ENCODE data around the gene INPP4B. TPM values are rescaled to one million over a fixed set of nuclear protein-coding genes. Genes with fewer than 3 reads are reported as not detected.
A peak's percentile ranks its signal among the peaks of the same experiment; 100 is the strongest.
"Not testable (repeated sequence)": the region's sequence is repeated elsewhere in the genome, so short reads cannot be mapped to it uniquely, and the experiment has no call there.

The INPP4B gene
- total RNA-seq, 1 experiment from 2014 or later: 3.4 TPM

GRCh38 chr4:142397364-142397991 lies 448.6 kb downstream of the INPP4B start:
- not testable (repeated sequence) for H3K9me3 ChIP-seq (replicated peaks); H3K4me3 ChIP-seq; H3K27me3 ChIP-seq (replicated peaks); H3K4me1 ChIP-seq (replicated peaks); H3K27ac ChIP-seq; DNase-seq (ENCODE audit: low read depth in 1 of 2, low spot score in 2 of 2); H3K36me3 ChIP-seq

GRCh38 chr4:142396279-142396678 lies 449.8 kb downstream of the INPP4B start:
- Histone ChIP-seq H3K27me3 (replicated peaks) (no peaks in the 10 kb centered on the region), H3K4me3 (no peak overlapping the region), H3K27ac (no peak overlapping the region), H3K4me1 (replicated peaks) (no peaks in the 10 kb centered on the region), H3K9me3 (replicated peaks) (no peaks in the 10 kb centered on the region), H3K36me3 (no peaks in the 10 kb centered on the region)
- DNase-seq (ENCODE audit: low read depth in 1 of 2, low spot score in 2 of 2): no peak

GRCh38 chr4:142393127-142393526 lies 453.0 kb downstream of the INPP4B start:
- H3K4me1 ChIP-seq (replicated peaks): no peaks in the 10 kb centered on the region
- DNase-seq (ENCODE audit: low read depth in 1 of 2, low spot score in 2 of 2): no peak
- H3K27ac ChIP-seq: no peak overlapping the region

GRCh38 chr4:142386856-142387255 lies 459.2 kb downstream of the INPP4B start:
- Histone ChIP-seq H3K9me3 (replicated peaks) (no peaks in the 10 kb centered on the region), H3K27me3 (replicated peaks) (no peaks in the 10 kb centered on the region), H3K4me1 (replicated peaks) (no peaks in the 10 kb centered on the region), H3K4me3 (no peak overlapping the region), H3K36me3 (no peaks in the 10 kb centered on the region), H3K27ac (no peak overlapping the region)
- DNase-seq (ENCODE audit: low read depth in 1 of 2, low spot score in 2 of 2): no peak

More at GRCh38 chr4:142393127-142393526, 453.0 kb downstream of the INPP4B start:
- no peaks in the 10 kb centered on the region for H3K9me3 ChIP-seq (replicated peaks)
- H3K36me3 ChIP-seq: no peaks in the 10 kb centered on the region
- H3K4me3 ChIP-seq: no peak overlapping the region
- H3K27me3 ChIP-seq (replicated peaks): no peaks in the 10 kb centered on the region

- Histone ChIP-seq H3K27ac (no peak overlapping the region), H3K27me3 (replicated peaks) (no peaks in the 10 kb centered on the region), H3K4me1 (replicated peaks) (no peaks in the 10 kb centered on the region), H3K36me3 (no peaks in the 10 kb centered on the region), H3K9me3 (replicated peaks) (no peaks in the 10 kb centered on the region), H3K4me3 (no peak overlapping the region)
- DNase-seq (ENCODE audit: low read depth in 1 of 2, low spot score in 2 of 2): no peak
Measured at GRCh38 chr4:142386449-142386848, 459.7 kb downstream of the INPP4B start.

- no peak for DNase-seq (ENCODE audit: low read depth in 1 of 2, low spot score in 2 of 2)
- Histone ChIP-seq H3K27ac (no peak overlapping the region), H3K4me3 (no peak overlapping the region), H3K27me3 (replicated peaks) (no peaks in the 10 kb centered on the region), H3K4me1 (replicated peaks) (peaks cover 16% of the 10 kb centered on the region), H3K36me3 (no peaks in the 10 kb centered on the region), H3K9me3 (replicated peaks) (no peaks in the 10 kb centered on the region)
Measured at GRCh38 chr4:142383800-142384470, 462.2 kb downstream of the INPP4B start.

GRCh38 chr4:142383354-142383753 lies 462.7 kb downstream of the INPP4B start:
- no peaks in the 10 kb centered on the region for H3K27me3 ChIP-seq (replicated peaks)
- H3K4me3 ChIP-seq: no peak overlapping the region
- H3K4me1 ChIP-seq (replicated peaks): peaks cover 22% of the 10 kb centered on the region
- no peak for DNase-seq (ENCODE audit: low read depth in 1 of 2, low spot score in 2 of 2)
- H3K27ac ChIP-seq: no peak overlapping the region
- no peaks in the 10 kb centered on the region for H3K9me3 ChIP-seq (replicated peaks)
- H3K36me3 ChIP-seq: no peaks in the 10 kb centered on the region

- Histone ChIP-seq H3K4me3 (no peak overlapping the region), H3K27ac (peak overlapping the region; percentile 76), H3K9me3 (replicated peaks) (no peaks in the 10 kb centered on the region), H3K4me1 (replicated peaks) (peaks cover 25% of the 10 kb centered on the region), H3K36me3 (no peaks in the 10 kb centered on the region), H3K27me3 (replicated peaks) (no peaks in the 10 kb centered on the region)
- no peak for DNase-seq (ENCODE audit: low read depth in 1 of 2, low spot score in 2 of 2)
Measured at GRCh38 chr4:142380052-142380602, 466.0 kb downstream of the INPP4B start.

GRCh38 chr4:142379277-142380051 lies 466.6 kb downstream of the INPP4B start:
- Histone ChIP-seq H3K27ac (peak overlapping the region; percentile 76), H3K4me1 (replicated peaks) (peaks cover 25% of the 10 kb centered on the region), H3K36me3 (no peaks in the 10 kb centered on the region), H3K4me3 (no peak overlapping the region), H3K9me3 (replicated peaks) (no peaks in the 10 kb centered on the region), H3K27me3 (replicated peaks) (no peaks in the 10 kb centered on the region)
- DNase-seq (ENCODE audit: low read depth in 1 of 2, low spot score in 2 of 2): peak in 1 of 2 experiments; percentile 83

- Histone ChIP-seq H3K36me3 (no peaks in the 10 kb centered on the region), H3K9me3 (replicated peaks) (no peaks in the 10 kb centered on the region), H3K27ac (0 out of 2 replicates have a peak overlapping the region, but pooled peaks have one; percentile 76), H3K27me3 (replicated peaks) (no peaks in the 10 kb centered on the region), H3K4me1 (replicated peaks) (peaks cover 25% of the 10 kb centered on the region), H3K4me3 (no peak overlapping the region)
- DNase-seq (ENCODE audit: low read depth in 1 of 2, low spot score in 2 of 2): no peak
Measured at GRCh38 chr4:142378179-142378578, 467.9 kb downstream of the INPP4B start.

GRCh38 chr4:142377342-142378091 lies 468.6 kb downstream of the INPP4B start:
- no peak for DNase-seq (ENCODE audit: low read depth in 1 of 2, low spot score in 2 of 2)
- Histone ChIP-seq H3K4me1 (replicated peaks) (peaks cover 25% of the 10 kb centered on the region), H3K9me3 (replicated peaks) (no peaks in the 10 kb centered on the region), H3K27me3 (replicated peaks) (no peaks in the 10 kb centered on the region), H3K36me3 (no peaks in the 10 kb centered on the region), H3K4me3 (no peak overlapping the region), H3K27ac (no peak overlapping the region)

GRCh38 chr4:142376204-142376603 lies 469.9 kb downstream of the INPP4B start:
- H3K9me3 ChIP-seq (replicated peaks): no peaks in the 10 kb centered on the region
- H3K27me3 ChIP-seq (replicated peaks): no peaks in the 10 kb centered on the region
- no peak overlapping the region for H3K4me3 ChIP-seq
- no peak overlapping the region for H3K27ac ChIP-seq
- H3K36me3 ChIP-seq: no peaks in the 10 kb centered on the region
- peaks cover 25% of the 10 kb centered on the region for H3K4me1 ChIP-seq (replicated peaks)
- DNase-seq (ENCODE audit: low read depth in 1 of 2, low spot score in 2 of 2): no peak

- no peaks in the 10 kb centered on the region for H3K36me3 ChIP-seq
- no peaks in the 10 kb centered on the region for H3K27me3 ChIP-seq (replicated peaks)
- H3K4me1 ChIP-seq (replicated peaks): peaks cover 6% of the 10 kb centered on the region
- DNase-seq (ENCODE audit: low read depth in 1 of 2, low spot score in 2 of 2): no peak
- no peak overlapping the region for H3K4me3 ChIP-seq
- no peak overlapping the region for H3K27ac ChIP-seq
- H3K9me3 ChIP-seq (replicated peaks): no peaks in the 10 kb centered on the region
Measured at GRCh38 chr4:142373610-142374009, 472.5 kb downstream of the INPP4B start.

Measured in SJSA1 (cell line).